SJSA1 (cell line): ENCODE measurements around the gene GABBR2. TPM values are rescaled to one million over a fixed set of nuclear protein-coding genes. Genes with fewer than 3 reads are reported as not detected.
"Not testable (repeated sequence)": the region's sequence is repeated elsewhere in the genome, so short reads cannot be mapped to it uniquely, and the experiment has no call there.

Experiments used
- DNase-seq, 2 experiments: peaks; one replicate each; pipeline ENCODE4 v3.0.0-alpha.2; 2015 to 2020; ENCODE audit warnings: low spot score in 2 of 2, low read depth in 1 of 2
- H3K27ac ChIP-seq: fragments of 250-450 bp; sonication (Bioruptor Pico); 2 replicates; pipeline ENCODE4 v1.5.1; 2020; ENCODE audit warnings: mild to moderate bottlenecking, moderate library complexity
- H3K27me3 ChIP-seq: fragments of 250-450 bp; sonication (Bioruptor Pico); replicated peaks from 2 replicates; pipeline ENCODE4 v1.5.1; 2020; ENCODE audit warnings: mild to moderate bottlenecking, moderate library complexity
- H3K36me3 ChIP-seq: fragments of 250-450 bp; sonication (Bioruptor Pico); 2 replicates; pipeline ENCODE4 v1.5.1; 2020; ENCODE audit warnings: mild to moderate bottlenecking
- H3K4me1 ChIP-seq: fragments of 250-450 bp; sonication (Bioruptor Pico); replicated peaks from 2 replicates; pipeline ENCODE4 v1.6.1; 2021; ENCODE audit warnings: mild to moderate bottlenecking
- H3K4me3 ChIP-seq: fragments of 250-450 bp; sonication (Bioruptor Pico); 2 replicates; pipeline ENCODE4 v1.5.1; 2020; ENCODE audit warnings: mild to moderate bottlenecking
- H3K9me3 ChIP-seq: fragments of 250-450 bp; sonication (Bioruptor Pico); replicated peaks from 2 replicates; pipeline ENCODE4 v1.5.1; 2020; ENCODE audit warnings: mild to moderate bottlenecking
- total RNA-seq: library from RNA; depleted of rRNA; stranded (reverse); fragments of >200 nt; shearing (Covaris generic); gene quantifications from 2 replicates; pipeline ENCODE4 v1.2.3, GENCODE V29; 2014

GABBR2 gene
- total RNA-seq, 1 experiment from 2014 or later, result not detected

GRCh38 chr9:98270284-98270683, 438.5 kb downstream of the GABBR2 start:
- not testable (repeated sequence) for H3K27me3 ChIP-seq, H3K27ac ChIP-seq, H3K36me3 ChIP-seq, H3K4me3 ChIP-seq, DNase-seq, H3K9me3 ChIP-seq, H3K4me1 ChIP-seq

- H3K4me3 ChIP-seq, H3K27me3 ChIP-seq, H3K27ac ChIP-seq, H3K36me3 ChIP-seq, H3K9me3 ChIP-seq, DNase-seq, H3K4me1 ChIP-seq: not testable (repeated sequence)
Observed at GRCh38 chr9:98269652-98270051, 439.1 kb downstream of the GABBR2 start.

- not testable (repeated sequence) for DNase-seq, H3K27me3 ChIP-seq, H3K4me3 ChIP-seq, H3K9me3 ChIP-seq, H3K27ac ChIP-seq, H3K36me3 ChIP-seq
- peaks cover 11% of the 10 kb centered on the region for H3K4me1 ChIP-seq
Observed at GRCh38 chr9:98267556-98267955, 441.2 kb downstream of the GABBR2 start.

- Histone ChIP-seq H3K4me1 (peaks cover 16% of the 10 kb centered on the region), H3K27ac (no peak overlapping the region), H3K4me3 (no peak overlapping the region), H3K36me3 (no peaks in the 10 kb centered on the region), H3K9me3 (no peaks in the 10 kb centered on the region), H3K27me3 (no peaks in the 10 kb centered on the region)
- DNase-seq, result no peak
Observed at GRCh38 chr9:98264516-98264915, 444.2 kb downstream of the GABBR2 start.

- Histone ChIP-seq H3K4me3 (no peak overlapping the region), H3K4me1 (peaks cover 16% of the 10 kb centered on the region), H3K9me3 (no peaks in the 10 kb centered on the region), H3K36me3 (no peaks in the 10 kb centered on the region), H3K27ac (peak overlapping the region; percentile 74), H3K27me3 (no peaks in the 10 kb centered on the region)
- DNase-seq, result peak; percentile 68 to 77
Observed at GRCh38 chr9:98263482-98264357, 445.0 kb downstream of the GABBR2 start.

- DNase-seq, result peak in 1 of 2 experiments; percentile 52
- H3K27ac ChIP-seq, result peak overlapping the region; percentile 74
- H3K9me3 ChIP-seq, result no peaks in the 10 kb centered on the region
- peaks cover 16% of the 10 kb centered on the region for H3K4me1 ChIP-seq
- no peaks in the 10 kb centered on the region for H3K27me3 ChIP-seq
- H3K36me3 ChIP-seq, result no peaks in the 10 kb centered on the region
- H3K4me3 ChIP-seq, result no peak overlapping the region
Observed at GRCh38 chr9:98263080-98263479, 445.7 kb downstream of the GABBR2 start.

GRCh38 chr9:98262056-98262455, 446.7 kb downstream of the GABBR2 start:
- peaks cover 16% of the 10 kb centered on the region for H3K4me1 ChIP-seq
- no peak overlapping the region for H3K4me3 ChIP-seq
- H3K36me3 ChIP-seq, result no peaks in the 10 kb centered on the region
- H3K27me3 ChIP-seq, result no peaks in the 10 kb centered on the region
- DNase-seq, result no peak
- no peaks in the 10 kb centered on the region for H3K9me3 ChIP-seq
- peak overlapping the region; percentile 74; the same call in 1 of the 2 replicates for H3K27ac ChIP-seq

- Histone ChIP-seq H3K4me3 (no peak overlapping the region), H3K27me3 (no peaks in the 10 kb centered on the region), H3K4me1 (peaks cover 20% of the 10 kb centered on the region), H3K27ac (no peak overlapping the region), H3K9me3 (no peaks in the 10 kb centered on the region), H3K36me3 (no peaks in the 10 kb centered on the region)
- no peak for DNase-seq
Observed at GRCh38 chr9:98260635-98261034, 448.1 kb downstream of the GABBR2 start.

- Histone ChIP-seq H3K36me3 (no peaks in the 10 kb centered on the region), H3K4me3 (no peak overlapping the region), H3K27ac (no peak overlapping the region), H3K9me3 (no peaks in the 10 kb centered on the region), H3K4me1 (peaks cover 22% of the 10 kb centered on the region), H3K27me3 (no peaks in the 10 kb centered on the region)
- DNase-seq, result no peak
Observed at GRCh38 chr9:98259791-98260190, 448.9 kb downstream of the GABBR2 start.

GRCh38 chr9:98256756-98257155, 452.0 kb downstream of the GABBR2 start:
- H3K4me3 ChIP-seq, result peak overlapping the region; percentile 60
- H3K36me3 ChIP-seq, result no peaks in the 10 kb centered on the region; the same call in 1 of the 2 replicates
- DNase-seq, result no peak
- H3K27me3 ChIP-seq, result no peaks in the 10 kb centered on the region
- H3K27ac ChIP-seq, result peak overlapping the region; percentile 89
- peaks cover 17% of the 10 kb centered on the region for H3K4me1 ChIP-seq
- no peaks in the 10 kb centered on the region for H3K9me3 ChIP-seq

- peaks cover 6% of the 10 kb centered on the region; the same call in 1 of the 2 replicates for H3K36me3 ChIP-seq
- H3K4me3 ChIP-seq, result peak within 1 kb of the TSS; percentile 60
- DNase-seq, result peak; percentile 91 to 97
- peak within 1 kb of the TSS; percentile 89 for H3K27ac ChIP-seq
- H3K4me1 ChIP-seq, result peaks cover 27% of the 10 kb centered on the region
- no peaks in the 10 kb centered on the region for H3K27me3 ChIP-seq
- no peaks in the 10 kb centered on the region for H3K9me3 ChIP-seq
Observed at GRCh38 chr9:98255578-98256296, 453.0 kb downstream of the GABBR2 start, which contains the start of gene TBC1D2. TBC1D2 (minus strand) TSS chr9:98255649; CDS start chr9:98255541, 108 bp downstream.

GRCh38 chr9:98255061-98255577, 453.6 kb downstream of the GABBR2 start:
- Histone ChIP-seq H3K27ac (peak overlapping the region; percentile 89; the same call in 1 of the 2 replicates), H3K4me1 (peaks cover 33% of the 10 kb centered on the region), H3K27me3 (no peaks in the 10 kb centered on the region), H3K9me3 (no peaks in the 10 kb centered on the region), H3K36me3 (peaks cover 12% of the 10 kb centered on the region; the same call in 1 of the 2 replicates), H3K4me3 (peak overlapping the region; percentile 60)
- DNase-seq, result no peak

GRCh38 chr9:98254228-98255060, 454.3 kb downstream of the GABBR2 start:
- Histone ChIP-seq H3K36me3 (peaks cover 12% of the 10 kb centered on the region; the same call in 1 of the 2 replicates), H3K27ac (no peak overlapping the region), H3K9me3 (no peaks in the 10 kb centered on the region), H3K4me1 (peaks cover 40% of the 10 kb centered on the region), H3K27me3 (no peaks in the 10 kb centered on the region), H3K4me3 (peak overlapping the region; percentile 60)
- no peak for DNase-seq
